ENCODE data around the gene FAM25G.

DNA sequence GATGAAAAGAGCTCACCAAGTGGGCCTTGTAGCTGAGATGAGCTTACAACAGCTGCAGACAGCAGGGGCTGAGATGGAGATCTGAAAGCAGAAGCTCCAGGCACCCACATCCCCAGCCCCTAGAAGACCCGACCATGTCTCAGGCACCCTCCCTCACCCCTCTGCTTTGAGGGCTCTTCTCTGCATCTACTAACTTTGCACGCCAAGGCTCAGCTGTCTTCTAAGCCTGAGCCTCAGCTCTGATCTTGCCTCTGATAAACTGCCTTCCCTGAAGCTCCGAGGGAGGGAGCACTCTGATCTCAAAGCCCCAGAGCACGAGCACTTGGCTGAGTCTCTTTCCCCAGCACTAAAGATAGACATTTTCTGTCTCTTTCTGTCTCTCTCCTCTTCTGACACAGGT is 49.6 kb downstream of the FAM25G start:
- TF ChIP-seq, protein P1, sequence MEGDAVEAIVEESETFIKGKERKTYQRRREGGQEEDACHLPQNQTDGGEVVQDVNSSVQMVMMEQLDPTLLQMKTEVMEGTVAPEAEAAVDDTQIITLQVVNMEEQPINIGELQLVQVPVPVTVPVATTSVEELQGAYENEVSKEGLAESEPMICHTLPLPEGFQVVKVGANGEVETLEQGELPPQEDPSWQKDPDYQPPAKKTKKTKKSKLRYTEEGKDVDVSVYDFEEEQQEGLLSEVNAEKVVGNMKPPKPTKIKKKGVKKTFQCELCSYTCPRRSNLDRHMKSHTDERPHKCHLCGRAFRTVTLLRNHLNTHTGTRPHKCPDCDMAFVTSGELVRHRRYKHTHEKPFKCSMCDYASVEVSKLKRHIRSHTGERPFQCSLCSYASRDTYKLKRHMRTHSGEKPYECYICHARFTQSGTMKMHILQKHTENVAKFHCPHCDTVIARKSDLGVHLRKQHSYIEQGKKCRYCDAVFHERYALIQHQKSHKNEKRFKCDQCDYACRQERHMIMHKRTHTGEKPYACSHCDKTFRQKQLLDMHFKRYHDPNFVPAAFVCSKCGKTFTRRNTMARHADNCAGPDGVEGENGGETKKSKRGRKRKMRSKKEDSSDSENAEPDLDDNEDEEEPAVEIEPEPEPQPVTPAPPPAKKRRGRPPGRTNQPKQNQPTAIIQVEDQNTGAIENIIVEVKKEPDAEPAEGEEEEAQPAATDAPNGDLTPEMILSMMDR (IDR thresholded peaks at IDR 0.05): no peak
- no peak for TF ChIP-seq POLR2A (IDR thresholded peaks at IDR 0.05)
